PC-9 (cell line): ENCODE data around the gene CPNE4. TPM values are rescaled to one million over a fixed set of nuclear protein-coding genes. Genes with fewer than 3 reads are reported as not detected.

Experiments used
- BruUV-seq: library from RNA; stranded (reverse); fragments of 400-500 nt; replicated peaks from 2 replicates; lab custom pipeline; 2021; lab: Mats Ljungman, UMichigan
- CTCF ChIA-PET: fragments of 300-600 bp; sonication (Branson Sonifier 250); formaldehyde crosslinking; loops from one replicate; lab custom pipeline; 2022; ENCODE audit warnings: antibody characterized with exemption; lab: Charles Lee
- POLR2A ChIA-PET: fragments of 300-600 bp; sonication (Branson Sonifier 250); formaldehyde crosslinking; loops from one replicate; lab custom pipeline; 2022; ENCODE audit warnings: antibody characterized with exemption; ENCODE audit not compliant: unreplicated experiment; lab: Charles Lee
- DNase-seq, 2 experiments: peaks; one replicate each; pipeline versions ENCODE4 v3.0.0 to v3.0.0-alpha.2; 2015 to 2022; ENCODE audit warnings: mixed read lengths in 1 of 2
- H2AFZ ChIP-seq: fragments of 200-600 bp; sonication (generic); 2 replicates; pipeline ENCODE4 v1.8.1; 2017; ENCODE audit warnings: antibody characterized with exemption
- H3F3A ChIP-seq: fragments of 200-600 bp; sonication (generic); 2 replicates; pipeline ENCODE4 v1.8.1; 2017; ENCODE audit warnings: antibody characterized with exemption, mild to moderate bottlenecking, low read depth; ENCODE audit not compliant: insufficient read depth
- H3K27ac ChIP-seq: fragments of 200-600 bp; sonication (generic); 2 replicates; pipeline ENCODE4 v1.6.1; 2016; ENCODE audit warnings: mixed run types
- H3K27me3 ChIP-seq: fragments of 200-600 bp; sonication (generic); 2 replicates; pipeline ENCODE4 v1.6.1; 2016; ENCODE audit warnings: low read depth, mixed run types; ENCODE audit not compliant: insufficient read depth
- H3K36me3 ChIP-seq: fragments of 200-600 bp; sonication (generic); 2 replicates; pipeline ENCODE4 v1.6.1; 2016; ENCODE audit warnings: low read depth, mixed run types
- H3K4me1 ChIP-seq: fragments of 200-600 bp; sonication (generic); replicated peaks from 2 replicates; pipeline ENCODE4 v1.6.1; 2016; ENCODE audit warnings: mixed run types; ENCODE audit not compliant: insufficient read depth
- H3K4me2 ChIP-seq: fragments of 200-600 bp; sonication (generic); 2 replicates; pipeline ENCODE4 v1.6.1; 2017; ENCODE audit warnings: mixed run types
- H3K4me3 ChIP-seq: fragments of 200-600 bp; sonication (generic); 2 replicates; pipeline ENCODE4 v1.6.1; 2016; ENCODE audit warnings: mixed run types
- H3K79me2 ChIP-seq: fragments of 200-600 bp; sonication (generic); 2 replicates; pipeline ENCODE4 v1.6.1; 2017; ENCODE audit warnings: low read depth, mixed run types
- H3K9me2 ChIP-seq: fragments of 200-600 bp; sonication (generic); 2 replicates; pipeline ENCODE4 v1.8.1; 2017; ENCODE audit warnings: mild to moderate bottlenecking; ENCODE audit not compliant: insufficient read depth
- H3K9me3 ChIP-seq: fragments of 200-600 bp; sonication (generic); 2 replicates; pipeline ENCODE4 v1.8.1; 2016; ENCODE audit warnings: low read depth; ENCODE audit not compliant: insufficient read depth
- H4K20me1 ChIP-seq: fragments of 200-600 bp; sonication (generic); 2 replicates; pipeline ENCODE4 v1.8.1; 2017; ENCODE audit not compliant: insufficient read depth
- CTCF ChIP-seq: fragments of 200-600 bp; sonication (generic); conservative IDR thresholded peaks from 2 replicates; pipeline ENCODE4 v1.6.1; 2017; ENCODE audit warnings: mixed run types, antibody characterized with exemption, mild to moderate bottlenecking, moderate library complexity
- EZH2 ChIP-seq: fragments of 200-600 bp; sonication (generic); IDR thresholded peaks from 2 replicates; pipeline ENCODE4 v1.8.0; 2017; ENCODE audit warnings: antibody characterized with exemption, low read depth
- intact Hi-C: fragments of 100-400 bp; cut with micrococcal nuclease; formaldehyde crosslinking; loops from one replicate; pipeline ENCODE4 v1.10.0; 2022; ENCODE audit not compliant: unreplicated experiment
- total RNA-seq: library from RNA; stranded (reverse); gene quantifications from 2 replicates; pipeline ENCODE4 v1.2.3, GENCODE V29; 2021

Gene CPNE4
- total RNA-seq, 1 experiment from 2014 or later: 0.22 TPM

DNA sequence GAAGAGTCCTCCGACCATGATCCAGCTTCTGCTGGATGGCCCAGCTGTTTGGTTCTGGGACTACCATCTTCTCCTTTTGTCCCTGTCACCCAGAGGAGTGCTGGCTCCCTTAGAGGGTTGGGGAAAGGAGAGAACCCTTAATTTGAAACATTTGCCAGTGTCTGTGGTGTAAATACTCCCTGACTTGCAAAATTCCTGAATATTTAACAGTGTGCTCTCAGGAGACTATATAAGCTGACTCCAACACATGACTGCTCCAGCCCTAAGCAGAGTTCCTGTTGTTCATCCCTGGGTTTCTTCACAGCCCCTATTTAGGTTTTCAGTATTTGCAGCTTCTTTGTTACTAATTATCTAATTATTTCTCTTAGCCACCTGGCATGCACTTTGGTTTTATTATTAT is 133.1 kb downstream of the CPNE4 start:
- intact Hi-C loops: no loop called here
- CTCF ChIA-PET: no interaction called here

GRCh38 chr3:131900891-131901290 is 133.9 kb downstream of the CPNE4 start:
- ChIA-PET CTCF (interaction anchor here (0.6 kb wide), 1 partner anchor 58 kb away, joined by 3 read pairs; no protein-coding TSS in a partner anchor), POLR2A (no interaction called here)
- Histone ChIP-seq H2AFZ (no peak overlapping the region), H3K27ac (no peak overlapping the region), H3K4me3 (no peak overlapping the region), H3K9me3 (no peaks in the 10 kb centered on the region), H3K36me3 (no peaks in the 10 kb centered on the region), H3K79me2 (no peaks in the 10 kb centered on the region), H4K20me1 (no peaks in the 10 kb centered on the region), H3K9me2 (no peaks in the 10 kb centered on the region), H3F3A (peaks cover 25% of the 10 kb centered on the region), H3K27me3 (no peaks in the 10 kb centered on the region), H3K4me2 (no peak overlapping the region), H3K4me1 (peaks cover 36% of the 10 kb centered on the region)
- intact Hi-C loops: no loop called here
- no peak for DNase-seq
- TF ChIP-seq CTCF: no peak
- no peak for TF ChIP-seq EZH2
- no TSS peak for BruUV-seq

More for the DNA sequence above, 133.1 kb downstream of the CPNE4 start:
- Histone ChIP-seq H3K4me1 (peaks cover 28% of the 10 kb centered on the region), H3K27ac (no peak overlapping the region), H3K9me2 (no peaks in the 10 kb centered on the region), H3K4me3 (no peak overlapping the region), H4K20me1 (no peaks in the 10 kb centered on the region), H3K27me3 (no peaks in the 10 kb centered on the region), H3K79me2 (no peaks in the 10 kb centered on the region), H3K4me2 (no peak overlapping the region), H3F3A (peaks cover 19% of the 10 kb centered on the region), H2AFZ (no peak overlapping the region), H3K9me3 (no peaks in the 10 kb centered on the region), H3K36me3 (no peaks in the 10 kb centered on the region)
- BruUV-seq: no TSS peak
- TF ChIP-seq CTCF (no peak), EZH2 (no peak)
- POLR2A ChIA-PET: no interaction called here
- no peak for DNase-seq

DNA sequence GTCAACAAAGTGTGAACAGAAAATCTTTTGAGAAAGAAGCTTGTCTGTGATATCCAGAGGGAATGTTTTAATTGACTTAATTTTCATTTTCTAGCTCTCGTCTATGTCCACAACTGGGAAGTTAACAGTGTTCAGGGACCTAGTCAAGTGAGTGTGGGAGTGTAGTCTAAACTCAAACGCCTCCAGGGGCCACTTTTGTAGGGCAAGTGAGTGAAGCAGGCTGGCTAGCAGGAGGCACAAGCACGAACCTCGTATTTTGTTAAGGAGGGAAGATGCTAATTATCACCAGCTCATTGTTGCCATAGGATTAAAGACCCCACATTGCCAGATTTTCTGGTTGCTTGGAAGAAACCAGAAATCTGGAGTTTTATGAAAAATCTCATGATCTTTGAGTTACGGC is 135.8 kb downstream of the CPNE4 start:
- intact Hi-C loops: no loop called here
- ChIA-PET POLR2A (interaction anchor here (0.5 kb wide), 1 partner anchor 1371 kb away, joined by 5 read pairs; no protein-coding TSS in a partner anchor), CTCF (no interaction called here)
- no peaks in the 10 kb centered on the region for H3K79me2 ChIP-seq
- H3K9me2 ChIP-seq: no peaks in the 10 kb centered on the region
- no TSS peak for BruUV-seq
- H3K9me3 ChIP-seq: no peaks in the 10 kb centered on the region
- DNase-seq: no peak
- H3K4me3 ChIP-seq: no peak overlapping the region
- H3K4me1 ChIP-seq: peaks cover 32% of the 10 kb centered on the region
- no peaks in the 10 kb centered on the region for H3K27me3 ChIP-seq
- H3K27ac ChIP-seq: no peak overlapping the region
- TF ChIP-seq CTCF: no peak
- TF ChIP-seq EZH2: no peak
- no peaks in the 10 kb centered on the region for H4K20me1 ChIP-seq
- no peak overlapping the region for H3K4me2 ChIP-seq
- H2AFZ ChIP-seq: no peak overlapping the region
- peaks cover 18% of the 10 kb centered on the region for H3F3A ChIP-seq
- no peaks in the 10 kb centered on the region for H3K36me3 ChIP-seq
